HG02970 (cell line): Measurements from ENCODE around the gene CRYL1.

Experiments
- ATAC-seq: cut with Tn5 transposase; IDR thresholded peaks from one replicate; pipeline ENCODE4 v1.9.1; 2021; ENCODE audit warnings: mild to moderate bottlenecking, moderate library complexity, moderate number of reproducible peaks; ENCODE audit not compliant: unreplicated experiment, low FRiP score

CRYL1 gene

GRCh38 chr13:20388184-20388583 lies 137.5 kb downstream of the CRYL1 start:
- no peak for ATAC-seq

- ATAC-seq = no peak
Measured at GRCh38 chr13:20387441-20387971, 138.2 kb downstream of the CRYL1 start.

GRCh38 chr13:20387006-20387405 lies 138.7 kb downstream of the CRYL1 start:
- ATAC-seq = no peak

GRCh38 chr13:20383058-20383457 lies 142.6 kb downstream of the CRYL1 start:
- ATAC-seq = no peak

- ATAC-seq = no peak
Measured at GRCh38 chr13:20381401-20381800, 144.3 kb downstream of the CRYL1 start.

GRCh38 chr13:20378721-20379120 lies 146.9 kb downstream of the CRYL1 start:
- no peak for ATAC-seq

- no peak for ATAC-seq
Measured at GRCh38 chr13:20377720-20378119, 147.9 kb downstream of the CRYL1 start.

- ATAC-seq = no peak
Measured at GRCh38 chr13:20375871-20376270, 149.8 kb downstream of the CRYL1 start.

- no peak for ATAC-seq
Measured at GRCh38 chr13:20373861-20374260, 151.8 kb downstream of the CRYL1 start.

GRCh38 chr13:20371825-20372224 lies 153.8 kb downstream of the CRYL1 start:
- ATAC-seq = no peak

- no peak for ATAC-seq
Measured at GRCh38 chr13:20370815-20371421, 154.7 kb downstream of the CRYL1 start.

- no peak for ATAC-seq
Measured at GRCh38 chr13:20369886-20370361, 155.7 kb downstream of the CRYL1 start.

- ATAC-seq = no peak
Measured at GRCh38 chr13:20366056-20366455, 159.6 kb downstream of the CRYL1 start.

GRCh38 chr13:20363603-20364002 lies 162.1 kb downstream of the CRYL1 start:
- no peak for ATAC-seq

GRCh38 chr13:20363172-20363571 lies 162.5 kb downstream of the CRYL1 start:
- no peak for ATAC-seq

GRCh38 chr13:20362484-20363041 lies 163.1 kb downstream of the CRYL1 start:
- no peak for ATAC-seq

- no peak for ATAC-seq
Measured at GRCh38 chr13:20360835-20361412, 164.7 kb downstream of the CRYL1 start.

GRCh38 chr13:20360041-20360491 lies 165.6 kb downstream of the CRYL1 start:
- ATAC-seq = no peak

- ATAC-seq = no peak
Measured at GRCh38 chr13:20359335-20359734, 166.3 kb downstream of the CRYL1 start.

- no peak for ATAC-seq
Measured at GRCh38 chr13:20358022-20358421, 167.6 kb downstream of the CRYL1 start.

GRCh38 chr13:20356444-20356843 lies 169.2 kb downstream of the CRYL1 start:
- no peak for ATAC-seq

GRCh38 chr13:20354722-20355121 lies 170.9 kb downstream of the CRYL1 start:
- ATAC-seq = no peak
